GM23248 (cell line): ENCODE data around the gene XPO6. TPM values are rescaled to one million over a fixed set of nuclear protein-coding genes. Genes with fewer than 3 reads are reported as not detected.

Experiments used
- DNase-seq: peaks from one replicate; pipeline ENCODE4 v3.0.0-alpha.2; 2015
- H2AFZ ChIP-seq: fragments of 200-600 bp; sonication (generic); 2 replicates; pipeline ENCODE4 v1.6.1; 2016; ENCODE audit warnings: antibody characterized with exemption
- H3F3A ChIP-seq: fragments of 200-600 bp; sonication (generic); 2 replicates; pipeline ENCODE4 v1.6.1; 2016; ENCODE audit warnings: mild to moderate bottlenecking, antibody characterized with exemption, mixed run types; ENCODE audit not compliant: insufficient read depth
- H3K27ac ChIP-seq: fragments of 200-600 bp; sonication (generic); 2 replicates; pipeline ENCODE4 v1.5.1; 2016; ENCODE audit warnings: mild to moderate bottlenecking
- H3K27me3 ChIP-seq: fragments of 200-600 bp; sonication (generic); replicated peaks from 2 replicates; pipeline ENCODE4 v1.6.1; 2016; ENCODE audit warnings: mild to moderate bottlenecking; ENCODE audit not compliant: insufficient read depth
- H3K36me3 ChIP-seq: fragments of 200-600 bp; sonication (generic); 2 replicates; pipeline ENCODE4 v1.6.1; 2016; ENCODE audit warnings: low read depth, mild to moderate bottlenecking
- H3K4me1 ChIP-seq: fragments of 200-600 bp; sonication (generic); 2 replicates; pipeline ENCODE4 v1.6.1; 2016; ENCODE audit warnings: mild to moderate bottlenecking; ENCODE audit not compliant: insufficient read depth
- H3K4me2 ChIP-seq: fragments of 200-600 bp; sonication (generic); one replicate; pipeline ENCODE4 v1.6.1; 2016; ENCODE audit warnings: mild to moderate bottlenecking; ENCODE audit not compliant: unreplicated experiment
- H3K4me3 ChIP-seq: fragments of 200-600 bp; sonication (generic); 2 replicates; pipeline ENCODE4 v1.5.1; 2016; ENCODE audit warnings: mild to moderate bottlenecking
- H3K79me2 ChIP-seq: fragments of 200-600 bp; sonication (generic); 2 replicates; pipeline ENCODE4 v1.6.1; 2016; ENCODE audit warnings: mild to moderate bottlenecking; ENCODE audit not compliant: insufficient read depth
- H3K9ac ChIP-seq: fragments of 200-600 bp; sonication (generic); 2 replicates; pipeline ENCODE4 v1.6.1; 2016; ENCODE audit warnings: mild to moderate bottlenecking
- H3K9me2 ChIP-seq: fragments of 200-600 bp; sonication (generic); 2 replicates; pipeline ENCODE4 v1.6.1; 2016; ENCODE audit warnings: mixed run types, mild to moderate bottlenecking, moderate library complexity; ENCODE audit not compliant: insufficient read depth
- H3K9me3 ChIP-seq: fragments of 200-600 bp; sonication (generic); one replicate; pipeline ENCODE4 v1.6.1; 2017; ENCODE audit warnings: low read depth
- H4K20me1 ChIP-seq: fragments of 200-600 bp; sonication (generic); 2 replicates; pipeline ENCODE4 v1.6.0; 2016; ENCODE audit not compliant: insufficient read depth
- EZH2 ChIP-seq: fragments of 200-600 bp; sonication (generic); IDR thresholded peaks from 2 replicates; pipeline ENCODE4 v1.6.1; 2018; ENCODE audit warnings: antibody characterized with exemption, mild to moderate bottlenecking; ENCODE audit not compliant: insufficient read depth, poor library complexity, severe bottlenecking
- EZH2phosphoT487 ChIP-seq: fragments of 200-600 bp; sonication (generic); IDR thresholded peaks from 2 replicates; pipeline ENCODE4 v1.6.1; 2018; ENCODE audit warnings: antibody characterized with exemption, moderate library complexity, mild to moderate bottlenecking, low read depth; ENCODE audit not compliant: insufficient read depth
- WGBS, 2 experiments: methylation state at CpG; one replicate each; pipeline ENCODE4 v1.1.6; 2015 to 2017; ENCODE audit warnings: low lambda C conversion rate in 2 of 2, low coverage in 1 of 2; ENCODE audit errors: missing lambda C conversion rate in 2 of 2; 5-methylcytosine and 5-hydroxymethylcytosine counted together
- in situ Hi-C: fragments of 300-500 bp; cut with MboI; formaldehyde crosslinking; loops from 2 replicates; pipeline ENCODE4 v1.15.0; 2020
- polyA plus RNA-seq: library from polyadenylated mRNA; unstranded; fragments of >200 nt; fragmentation: Nextera tagmentation; extraction: Ambion mirVana; gene quantifications from 2 replicates; pipeline ENCODE4 v1.2.1, GENCODE V29; 2016
- total RNA-seq: library from RNA; depleted of rRNA; stranded (reverse); fragments of >200 nt; shearing (Covaris generic); gene quantifications from 2 replicates; pipeline ENCODE4 v1.2.3, GENCODE V29; 2014

The XPO6 gene
- total and polyA plus RNA-seq, 2 experiments from 2014 or later = 50.7 to 118 TPM

DNA sequence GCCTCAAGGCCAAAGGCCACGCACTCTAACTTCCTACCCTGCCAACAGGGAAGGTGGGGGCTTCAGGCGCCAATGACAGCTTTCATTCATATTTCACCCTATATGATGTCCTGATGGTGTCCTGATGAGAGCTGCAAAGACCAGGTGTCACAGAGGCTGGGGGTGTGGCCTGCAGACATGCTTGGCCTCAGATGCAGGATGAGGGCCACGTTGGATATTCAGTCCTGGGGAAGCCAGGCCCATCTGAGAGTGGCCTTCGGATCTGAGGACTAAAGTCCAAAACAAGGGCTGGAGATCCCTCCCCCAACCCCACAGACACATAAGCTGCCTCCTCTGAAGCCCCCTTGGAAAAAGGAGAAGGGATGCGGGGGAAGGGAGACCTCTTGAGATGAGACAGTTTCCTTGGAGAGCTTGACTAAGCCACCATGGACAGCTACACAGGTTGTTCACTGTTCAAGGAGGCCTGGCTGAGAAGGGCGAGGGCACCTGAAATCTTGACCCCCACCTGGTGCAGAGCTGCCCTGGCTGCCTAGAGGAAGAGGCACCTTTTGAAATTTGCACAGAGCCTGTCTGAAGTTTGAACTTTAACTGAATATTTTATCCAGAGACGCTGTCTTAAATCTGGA, 124.0 kb downstream of the XPO6 start:
- Histone ChIP-seq H3K4me3 (no peak overlapping the region), H3F3A (peaks cover 5% of the 10 kb centered on the region; the same call in 1 of the 2 replicates), H3K9me2 (no peaks in the 10 kb centered on the region), H4K20me1 (no peaks in the 10 kb centered on the region), H3K9ac (no peak overlapping the region), H3K4me1 (peaks cover 7% of the 10 kb centered on the region; the same call in 1 of the 2 replicates), H3K79me2 (no peaks in the 10 kb centered on the region), H3K27me3 (no peaks in the 10 kb centered on the region), H3K4me2 (no peak overlapping the region), H3K27ac (no peak overlapping the region), H3K9me3 (no peaks in the 10 kb centered on the region), H3K36me3 (no peaks in the 10 kb centered on the region), H2AFZ (no peak overlapping the region)
- in situ Hi-C loops = no loop called here
- DNase-seq = no peak
- TF ChIP-seq EZH2 = no peak
- no peak for TF ChIP-seq EZH2phosphoT487
- 73 to 76% methylated on average over 7 of the region's 7 CpGs for WGBS, 2 experiments

- no peak overlapping the region for H3K4me3 ChIP-seq
- peaks cover 5% of the 10 kb centered on the region; the same call in 1 of the 2 replicates for H3F3A ChIP-seq
- H3K4me1 ChIP-seq = peaks cover 7% of the 10 kb centered on the region; the same call in 1 of the 2 replicates
- no peaks in the 10 kb centered on the region for H3K9me3 ChIP-seq
- in situ Hi-C loops = no loop called here
- H3K4me2 ChIP-seq = no peak overlapping the region
- TF ChIP-seq EZH2 = no peak
- no peak for TF ChIP-seq EZH2phosphoT487
- no peaks in the 10 kb centered on the region for H3K27me3 ChIP-seq
- no peaks in the 10 kb centered on the region for H3K79me2 ChIP-seq
- H3K36me3 ChIP-seq = no peaks in the 10 kb centered on the region
- no peaks in the 10 kb centered on the region for H4K20me1 ChIP-seq
- H2AFZ ChIP-seq = no peak overlapping the region
- no peaks in the 10 kb centered on the region for H3K9me2 ChIP-seq
- no peak overlapping the region for H3K9ac ChIP-seq
- H3K27ac ChIP-seq = no peak overlapping the region
- 79 to 82% methylated on average over 7 to 8 of the region's 8 CpGs for WGBS, 2 experiments
- DNase-seq = no peak
These were observed 124.6 kb downstream of the XPO6 start for GRCh38 chr16:28087140-28087660.

DNA sequence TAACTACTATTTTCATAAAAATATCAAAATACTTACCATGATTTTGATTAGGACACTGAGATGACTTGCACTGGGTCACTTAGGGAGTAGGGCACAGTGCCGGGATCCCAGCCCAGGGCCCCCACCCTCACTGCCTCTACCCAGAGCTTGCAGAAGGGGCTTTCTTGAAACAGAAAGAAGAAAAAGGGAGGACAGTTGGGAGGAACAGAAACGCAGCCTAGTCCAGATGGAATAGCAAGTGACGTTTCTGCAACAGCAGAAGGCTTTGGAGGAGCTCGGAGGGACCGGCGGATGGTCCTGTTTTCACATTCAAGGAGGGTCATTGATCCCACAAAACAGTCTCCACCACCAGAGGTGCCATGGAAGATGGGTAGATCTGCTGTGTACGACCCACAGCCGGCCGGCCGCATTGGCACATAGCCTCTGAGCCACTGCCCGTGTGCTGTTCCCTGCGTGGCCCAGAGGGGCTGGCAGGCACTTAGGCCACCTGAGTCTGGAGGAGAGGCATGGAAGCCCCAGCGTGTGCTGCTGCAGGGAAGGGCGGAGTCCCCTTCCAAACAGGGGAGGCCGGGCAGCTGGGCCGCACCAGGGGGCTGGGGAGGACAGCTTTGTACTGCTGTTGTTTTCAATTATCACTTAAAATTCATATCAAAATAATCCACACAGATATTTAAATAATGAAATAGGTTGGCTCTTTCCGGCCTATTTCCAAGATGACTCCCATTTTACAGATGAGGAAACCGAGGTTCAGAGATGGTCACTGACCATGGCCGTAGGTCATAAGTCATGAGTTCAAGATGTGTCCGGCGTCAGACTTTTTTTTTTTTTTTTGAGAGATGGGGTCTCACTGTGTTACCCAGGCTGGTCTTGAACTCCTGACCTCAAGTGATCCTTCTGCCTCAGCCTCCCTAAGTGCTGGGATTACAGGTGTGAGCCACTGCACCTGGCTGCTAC, 125.3 kb downstream of the XPO6 start:
- 73 to 77% methylated on average over 21 of the region's 21 CpGs for whole genome bisulfite sequencing, 2 experiments

DNA sequence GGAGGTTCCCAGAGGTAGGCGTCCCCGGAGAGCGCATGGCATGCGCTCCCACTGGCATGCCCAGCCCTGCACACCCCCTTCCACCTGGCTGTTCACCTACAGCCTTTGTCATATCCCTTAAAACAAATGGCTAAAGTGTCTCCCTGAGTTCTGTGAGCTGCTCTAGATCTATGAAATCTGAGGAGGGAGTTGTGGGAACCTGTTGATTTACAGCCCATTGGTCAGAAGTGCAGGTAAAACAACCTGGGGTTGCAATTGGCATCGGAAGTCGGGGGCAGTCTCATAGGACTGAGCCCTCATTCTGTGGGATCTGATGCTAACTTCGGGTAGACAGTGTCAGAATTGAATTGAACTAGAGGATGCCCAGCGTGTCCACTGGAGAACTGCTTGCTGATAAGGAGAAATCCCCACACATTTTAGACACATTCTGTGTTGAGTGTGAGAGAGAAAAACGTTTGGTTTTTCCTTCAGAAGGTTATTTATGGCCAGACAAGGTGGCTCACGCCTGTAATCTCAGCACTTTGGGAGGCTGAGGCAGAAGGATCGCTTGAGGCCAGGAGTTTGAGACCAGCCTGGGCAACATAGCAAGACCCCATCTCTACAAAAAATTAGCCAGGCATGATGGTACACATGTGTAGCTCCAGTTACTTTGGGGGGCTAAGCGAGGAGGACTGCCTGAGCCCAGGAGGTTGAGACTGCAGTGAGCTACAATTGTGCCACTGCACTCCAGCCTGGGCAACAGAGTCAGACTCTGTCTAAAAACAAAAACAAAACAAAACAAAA, 126.2 kb downstream of the XPO6 start:
- Histone ChIP-seq H3K9me3 (no peaks in the 10 kb centered on the region), H3K4me3 (no peak overlapping the region), H3K36me3 (no peaks in the 10 kb centered on the region), H3K27ac (no peak overlapping the region), H3K4me1 (no peaks in the 10 kb centered on the region), H3K4me2 (no peak overlapping the region), H3K9ac (no peak overlapping the region), H2AFZ (no peak overlapping the region), H3F3A (peaks cover 2% of the 10 kb centered on the region; the same call in 1 of the 2 replicates), H3K27me3 (no peaks in the 10 kb centered on the region), H4K20me1 (no peaks in the 10 kb centered on the region), H3K79me2 (no peaks in the 10 kb centered on the region), H3K9me2 (no peaks in the 10 kb centered on the region)
- TF ChIP-seq EZH2 (no peak), EZH2phosphoT487 (no peak)
- in situ Hi-C loops = no loop called here
- DNase-seq = no peak
- WGBS, 2 experiments = 73 to 74% methylated on average over 12 of the region's 12 CpGs

More for the DNA sequence above, 125.3 kb downstream of the XPO6 start:
- H3K9me2 ChIP-seq = no peaks in the 10 kb centered on the region
- H3K4me3 ChIP-seq = no peak overlapping the region
- H4K20me1 ChIP-seq = no peaks in the 10 kb centered on the region
- no peak for TF ChIP-seq EZH2
- TF ChIP-seq EZH2phosphoT487 = no peak
- in situ Hi-C loops = no loop called here
- no peak overlapping the region for H3K4me2 ChIP-seq
- H3K9me3 ChIP-seq = no peaks in the 10 kb centered on the region
- no peak overlapping the region for H3K9ac ChIP-seq
- DNase-seq = no peak
- H3K27me3 ChIP-seq = no peaks in the 10 kb centered on the region
- no peaks in the 10 kb centered on the region for H3K79me2 ChIP-seq
- peaks cover 5% of the 10 kb centered on the region; the same call in 1 of the 2 replicates for H3K4me1 ChIP-seq
- no peak overlapping the region for H2AFZ ChIP-seq
- H3K27ac ChIP-seq = no peak overlapping the region
- no peaks in the 10 kb centered on the region for H3K36me3 ChIP-seq
- peaks cover 5% of the 10 kb centered on the region; the same call in 1 of the 2 replicates for H3F3A ChIP-seq
